ENCODE measurements around the gene SAMD1. TPM values are rescaled to one million over a fixed set of nuclear protein-coding genes. Genes with fewer than 3 reads are reported as not detected.

The SAMD1 gene
- total and polyA plus RNA-seq, 10 donors: 19.6 to 36.8 (median 30.5) TPM

GRCh38 chr19:14059093-14059480, 31.5 kb downstream of the SAMD1 start:
- 13 to 20% (median 17%) methylated on average over 15 of the region's 15 CpGs for WGBS, 5 donors
- H3K27ac ChIP-seq: no peak overlapping the region
- H3K27me3 ChIP-seq (replicated peaks in 1 of 7): peaks cover 0 to 84% (median 44%) of the 10 kb centered on the region in 7 donors
- intact Hi-C loops (cut with DNase I; ENCODE audit: low total_unique reads): no loop called here
- H3K36me3 ChIP-seq: no peaks in the 10 kb centered on the region
- TF ChIP-seq POLR2A (IDR thresholded peaks at IDR 0.05) (no peak), POLR2AphosphoS5 (IDR thresholded peaks at IDR 0.05) (no peak), CTCF (IDR thresholded peaks at IDR 0.05 in 8 of 11, conservative IDR thresholded peaks at IDR 0.05 in 3 of 11) (peak; percentile 8 to 72 (median 56))
- no peak for DNase-seq
- H3K4me1 ChIP-seq: peaks cover 0 to 26% (median 17%) of the 10 kb centered on the region in 6 donors
- H3K9me3 ChIP-seq: no peaks in the 10 kb centered on the region
- H3K4me3 ChIP-seq: no peak overlapping the region

- WGBS, 5 donors: 23 to 25% (median 24%) methylated on average over 17 of the region's 17 CpGs
- TF ChIP-seq POLR2AphosphoS5 (IDR thresholded peaks at IDR 0.05) (no peak), POLR2A (IDR thresholded peaks at IDR 0.05) (no peak), CTCF (IDR thresholded peaks at IDR 0.05 in 8 of 11, conservative IDR thresholded peaks at IDR 0.05 in 3 of 11) (no peak)
- Histone ChIP-seq H3K4me1 (peaks cover 0 to 26% (median 17%) of the 10 kb centered on the region in 6 donors), H3K27me3 (replicated peaks in 1 of 7) (peaks cover 0 to 79% (median 44%) of the 10 kb centered on the region in 7 donors), H3K27ac (no peak overlapping the region), H3K9me3 (peaks cover 0 to 1% (median 0%) of the 10 kb centered on the region in 8 donors), H3K4me3 (peak overlapping the region in 1 of 8 donors; percentile 63), H3K36me3 (peaks cover 0 to under 1% (median 0%) of the 10 kb centered on the region in 6 donors)
- DNase-seq: no peak
- intact Hi-C loops (cut with DNase I; ENCODE audit: low total_unique reads): no loop called here
These were observed 32.1 kb downstream of the SAMD1 start for GRCh38 chr19:14058182-14059092.

DNA sequence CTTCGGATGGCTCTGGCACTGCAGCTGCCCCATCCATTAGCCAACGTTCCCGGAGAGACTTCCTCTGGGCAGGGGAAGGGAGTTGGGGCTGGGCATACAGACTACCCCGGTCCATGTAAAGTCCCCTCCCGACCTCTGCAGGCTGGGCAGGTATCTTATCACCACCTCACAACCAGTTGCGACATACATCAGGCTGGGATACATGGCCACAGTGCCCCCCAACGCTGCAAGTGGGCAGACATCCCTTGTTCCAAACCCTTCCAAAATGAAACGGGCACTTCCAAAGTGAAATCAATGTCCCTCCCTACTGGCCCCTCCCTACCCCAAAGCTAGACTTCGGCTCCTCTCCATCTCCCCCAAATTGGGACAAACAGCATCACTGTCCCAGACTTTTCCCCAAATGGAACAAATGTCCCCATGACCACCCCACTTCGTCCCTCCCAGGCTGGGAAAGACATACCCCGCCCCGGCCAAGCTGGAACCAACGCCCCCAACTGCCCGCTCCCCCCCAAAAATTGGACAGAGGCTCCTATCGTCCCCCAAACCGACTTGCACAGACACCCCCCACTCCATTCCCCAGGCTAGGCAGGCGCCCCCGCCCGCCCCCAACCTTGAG, 33.7 kb downstream of the SAMD1 start:
- Histone ChIP-seq H3K4me1 (peaks cover 0 to 26% (median 17%) of the 10 kb centered on the region in 6 donors), H3K27ac (no peak overlapping the region), H3K36me3 (peaks cover 0 to 17% (median 12%) of the 10 kb centered on the region in 6 donors), H3K9me3 (peaks cover 0 to 10% (median 4%) of the 10 kb centered on the region in 8 donors), H3K4me3 (peak overlapping the region in 4 of 8 donors; percentile 25 to 63 (median 30)), H3K27me3 (replicated peaks in 1 of 7) (peaks cover 0 to 65% (median 44%) of the 10 kb centered on the region in 7 donors)
- TF ChIP-seq POLR2A (IDR thresholded peaks at IDR 0.05) (no peak), CTCF (IDR thresholded peaks at IDR 0.05 in 8 of 11, conservative IDR thresholded peaks at IDR 0.05 in 3 of 11) (no peak), POLR2AphosphoS5 (IDR thresholded peaks at IDR 0.05) (no peak)
- DNase-seq: no peak
- intact Hi-C loops (cut with DNase I; ENCODE audit: low total_unique reads): no loop called here
- 35 to 43% (median 41%) methylated on average over 8 to 19 of the region's 19 CpGs for WGBS, 5 donors
